SK-N-SH (cell line): ENCODE results near the gene ANO2. TPM values are rescaled to one million over a fixed set of nuclear protein-coding genes. Genes with fewer than 3 reads are reported as not detected.

Source experiments
- CTCF ChIA-PET: fragments of 300-600, 350-600 bp; formaldehyde crosslinking; extraction: SDS; loops from one replicate; lab custom pipeline; 2021; lab: Yijun Ruan, JAX
- POLR2A ChIA-PET: fragments of 350-600 bp; sonication (Branson Sonifier 250); formaldehyde crosslinking; extraction: SDS; loops from one replicate; lab custom pipeline; 2020; ENCODE audit warnings: antibody characterized with exemption, inconsistent platforms; lab: Yijun Ruan, JAX
- DNase-seq: peaks from one replicate; pipeline ENCODE4 v3.0.0; 2012
- H2AFZ ChIP-seq: fragments of 200-600 bp; sonication (generic); 2 replicates; pipeline ENCODE4 v1.8.1; 2016; ENCODE audit warnings: antibody characterized with exemption, mild to moderate bottlenecking, low read depth
- H3F3A ChIP-seq: fragments of 200-600 bp; sonication (generic); replicated peaks from 2 replicates; pipeline ENCODE3; 2016; ENCODE audit warnings: antibody characterized with exemption, mild to moderate bottlenecking; ENCODE audit not compliant: insufficient read depth
- H3K27ac ChIP-seq, 2 experiments: fragments of 200-500 bp in 1 of 2; fragments of 200-600 bp in 1 of 2; sonication (Bioruptor generic) in 1 of 2; sonication (generic), shearing (Covaris generic) in 1 of 2; 2 replicates each; pipeline versions ENCODE4 v1.5.1 to v1.6.1; 2014 to 2016; ENCODE audit warnings: low read depth in 2 of 2, inconsistent platforms in 1 of 2, low read length in 1 of 2, mild to moderate bottlenecking in 1 of 2, mixed read lengths in 1 of 2
- H3K27me3 ChIP-seq: fragments of 200-600 bp; sonication (generic), shearing (Covaris generic); 2 replicates; pipeline ENCODE4 v1.6.1; 2016; ENCODE audit warnings: mixed run types; ENCODE audit not compliant: insufficient read depth
- H3K36me3 ChIP-seq, 2 experiments: fragments of 200-500 bp in 1 of 2; fragments of 200-600 bp in 1 of 2; sonication (Bioruptor generic) in 1 of 2; sonication (generic) in 1 of 2; replicated peaks in 1 of 2; 2 replicates each; pipeline versions ENCODE3 to v1.5.1; 2014 to 2016; ENCODE audit warnings: low read length in 1 of 2, mild to moderate bottlenecking in 1 of 2; ENCODE audit not compliant: insufficient read depth in 2 of 2, control insufficient read depth in 1 of 2
- H3K4me1 ChIP-seq, 2 experiments: fragments of 200-500 bp in 1 of 2; fragments of 200-600 bp in 1 of 2; sonication (Bioruptor generic) in 1 of 2; sonication (generic), shearing (Covaris generic) in 1 of 2; 2 replicates each; pipeline versions ENCODE4 v1.5.1 to v1.6.1; 2014 to 2016; ENCODE audit warnings: low read depth in 1 of 2, low read length in 1 of 2, mixed run types in 1 of 2; ENCODE audit not compliant: insufficient read depth in 2 of 2, control insufficient read depth in 1 of 2
- H3K4me2 ChIP-seq: fragments of 200-600 bp; sonication (generic), shearing (Covaris generic); 2 replicates; pipeline ENCODE4 v1.6.1; 2017; ENCODE audit warnings: mixed run types
- H3K4me3 ChIP-seq, 2 experiments: fragments of 200-500 bp in 1 of 2; fragments of 200-600 bp in 1 of 2; sonication (Bioruptor generic) in 1 of 2; sonication (generic), shearing (Covaris generic) in 1 of 2; 2 replicates each; pipeline versions ENCODE4 v1.5.1 to v1.8.1; 2014 to 2016; ENCODE audit warnings: low read depth in 2 of 2, inconsistent platforms in 1 of 2, low read length in 1 of 2, mild to moderate bottlenecking in 1 of 2, mixed read lengths in 1 of 2, moderate library complexity in 1 of 2
- H3K79me2 ChIP-seq: fragments of 200-600 bp; sonication (generic); 2 replicates; pipeline ENCODE4 v1.8.1; 2017; ENCODE audit warnings: mild to moderate bottlenecking; ENCODE audit not compliant: insufficient read depth
- H3K9ac ChIP-seq: fragments of 200-600 bp; sonication (generic); 2 replicates; pipeline ENCODE4 v1.6.1; 2017; ENCODE audit warnings: mixed run types
- H3K9me2 ChIP-seq: fragments of 200-600 bp; sonication (generic); 2 replicates; pipeline ENCODE4 v1.6.1; 2017; ENCODE audit warnings: mixed run types
- H3K9me3 ChIP-seq: fragments of 200-600 bp; sonication (generic); 2 replicates; pipeline ENCODE4 v1.6.1; 2017; ENCODE audit warnings: mixed run types, mild to moderate bottlenecking, moderate library complexity
- H4K20me1 ChIP-seq: fragments of 200-600 bp; sonication (generic); 2 replicates; pipeline ENCODE4 v1.6.1; 2017; ENCODE audit warnings: mild to moderate bottlenecking, mixed run types; ENCODE audit not compliant: insufficient read depth
- EZH2phosphoT487 ChIP-seq: fragments of 200-600 bp; sonication (generic); IDR thresholded peaks from 2 replicates; pipeline ENCODE4 v1.6.1; 2017; ENCODE audit warnings: low read depth, mixed run types, mild to moderate bottlenecking, antibody characterized with exemption, moderate library complexity, borderline replicate concordance
- GATA2 ChIP-seq: sonication (generic); formaldehyde crosslinking; IDR thresholded peaks from 2 replicates; pipeline ENCODE4 v1.5.0; 2020; ENCODE audit warnings: mild to moderate bottlenecking, missing genetic modification reagents
- MEF2A ChIP-seq: IDR thresholded peaks from 2 replicates; pipeline ENCODE4 v1.4.0; 2012; ENCODE audit warnings: low read depth, borderline replicate concordance
- MXI1 ChIP-seq: IDR thresholded peaks from 2 replicates; pipeline ENCODE4 v1.6.1; 2012; ENCODE audit warnings: mild to moderate bottlenecking, low read depth, low read length, improper control_type of control experiment
- POLR2AphosphoS5 ChIP-seq: IDR thresholded peaks from 2 replicates; pipeline ENCODE4 v1.6.1; 2012; ENCODE audit warnings: low read depth, low read length
- RCOR1 ChIP-seq: fragments of 150-350 bp; IDR thresholded peaks from 2 replicates; pipeline ENCODE4 v1.6.1; 2017; ENCODE audit warnings: antibody characterized with exemption, low read length
- SIN3A ChIP-seq: IDR thresholded peaks from 2 replicates; pipeline ENCODE4 v1.6.1; 2012; ENCODE audit warnings: low read depth, mild to moderate bottlenecking, low read length, moderate library complexity, borderline replicate concordance
- TEAD4 ChIP-seq: IDR thresholded peaks from 2 replicates; pipeline ENCODE4 v1.4.0; 2012; ENCODE audit warnings: mild to moderate bottlenecking, borderline replicate concordance; ENCODE audit not compliant: insufficient read depth
- WGBS: methylation state at CpG from one replicate; pipeline ENCODE4 v1.1.6; 2017; ENCODE audit warnings: low lambda C conversion rate; 5-methylcytosine and 5-hydroxymethylcytosine counted together
- polyA plus RNA-seq, 3 experiments: library from polyadenylated mRNA; depleted of rRNA; stranded (reverse); fragments of >200 nt; gene quantifications; 2 replicates each; pipeline ENCODE4 v1.2.3, GENCODE V29; 2012
- TF ChIP-seq, protein P1 (sequence below): fragments of 150-350 bp; IDR thresholded peaks from 2 replicates; pipeline ENCODE4 v1.6.1; 2016; ENCODE audit warnings: mild to moderate bottlenecking, low read depth, low read length

Gene ANO2
- polyA plus RNA-seq, 1 of the 3 experiments (the other 2 are of a cell fraction), result not detected

DNA sequence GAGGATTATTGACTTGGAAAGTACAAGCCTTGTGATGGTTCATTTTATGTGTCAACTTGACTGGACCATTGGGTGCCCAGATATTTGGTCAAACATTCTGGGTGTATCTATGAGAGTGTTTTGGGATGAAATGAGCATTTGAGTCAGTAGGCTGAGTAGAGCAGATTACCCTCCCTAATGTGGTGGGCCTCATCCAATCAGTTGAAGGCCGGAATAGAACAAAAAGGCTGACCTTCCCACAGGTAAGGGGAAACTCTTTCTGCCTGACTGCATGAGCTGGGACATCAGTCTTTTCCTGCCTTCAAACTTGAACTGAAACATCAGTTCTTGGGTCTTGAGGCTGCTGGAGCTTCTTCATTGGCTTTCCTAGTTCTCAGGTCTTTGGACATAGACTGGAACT is 98.1 kb downstream of the ANO2 start:
- TF ChIP-seq, protein P1, sequence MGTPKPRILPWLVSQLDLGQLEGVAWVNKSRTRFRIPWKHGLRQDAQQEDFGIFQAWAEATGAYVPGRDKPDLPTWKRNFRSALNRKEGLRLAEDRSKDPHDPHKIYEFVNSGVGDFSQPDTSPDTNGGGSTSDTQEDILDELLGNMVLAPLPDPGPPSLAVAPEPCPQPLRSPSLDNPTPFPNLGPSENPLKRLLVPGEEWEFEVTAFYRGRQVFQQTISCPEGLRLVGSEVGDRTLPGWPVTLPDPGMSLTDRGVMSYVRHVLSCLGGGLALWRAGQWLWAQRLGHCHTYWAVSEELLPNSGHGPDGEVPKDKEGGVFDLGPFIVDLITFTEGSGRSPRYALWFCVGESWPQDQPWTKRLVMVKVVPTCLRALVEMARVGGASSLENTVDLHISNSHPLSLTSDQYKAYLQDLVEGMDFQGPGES, result no peak
- TF ChIP-seq RCOR1 (no peak), POLR2AphosphoS5 (no peak), TEAD4 (no peak), MEF2A (no peak), GATA2 (no peak), SIN3A (no peak), EZH2phosphoT487 (no peak)
- POLR2A ChIA-PET, result no interaction called here
- no peak for DNase-seq

DNA sequence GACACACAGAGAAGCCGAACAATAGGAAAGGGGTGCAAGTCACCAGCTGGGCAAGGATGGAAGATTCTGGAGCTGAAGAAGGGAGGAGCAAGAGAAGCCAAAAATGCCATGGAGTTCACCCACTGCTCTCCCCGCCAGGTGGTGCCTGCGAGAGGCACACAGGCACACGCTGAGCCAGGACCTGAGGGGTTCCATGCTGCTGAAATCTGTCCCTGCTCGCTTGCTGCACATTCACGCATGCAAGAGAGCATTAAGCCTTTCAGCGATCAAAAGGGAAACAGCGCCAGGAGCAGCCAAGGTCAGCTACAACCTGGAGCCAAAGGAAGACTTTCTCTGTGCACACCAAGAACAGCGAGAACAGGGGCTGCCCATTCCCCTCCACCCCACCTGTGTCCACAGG is 104.1 kb downstream of the ANO2 start:
- no peak for TF ChIP-seq MXI1
- TF ChIP-seq, all 33 proteins: peak for 0
- no peak overlapping the region for H2AFZ ChIP-seq
- 1% methylated on average over 5 of the region's 9 CpGs for WGBS
- H3K4me1 ChIP-seq, result no peaks in the 10 kb centered on the region
- no peaks in the 10 kb centered on the region for H3F3A ChIP-seq
- H3K27ac ChIP-seq, result no peak overlapping the region
- H3K9me3 ChIP-seq, result no peaks in the 10 kb centered on the region
- no peaks in the 10 kb centered on the region for H3K9me2 ChIP-seq
- ChIA-PET POLR2A (no interaction called here), CTCF (no interaction called here)
- H3K4me3 ChIP-seq, result no peak overlapping the region
- no peak overlapping the region for H3K4me2 ChIP-seq
- H3K27me3 ChIP-seq, result peaks cover 20% of the 10 kb centered on the region; the same call in 1 of the 2 replicates
- no peaks in the 10 kb centered on the region for H3K79me2 ChIP-seq
- DNase-seq, result no peak
- no peak overlapping the region for H3K9ac ChIP-seq
- no peaks in the 10 kb centered on the region for H3K36me3 ChIP-seq
- H4K20me1 ChIP-seq, result no peaks in the 10 kb centered on the region

More for the DNA sequence above, 98.1 kb downstream of the ANO2 start:
- Histone ChIP-seq H4K20me1 (no peaks in the 10 kb centered on the region), H3K79me2 (no peaks in the 10 kb centered on the region), H3K4me1 (no peaks in the 10 kb centered on the region), H3K9ac (no peak overlapping the region), H3K27ac (no peak overlapping the region), H3K9me2 (no peaks in the 10 kb centered on the region), H3K36me3 (no peaks in the 10 kb centered on the region), H3K4me3 (no peak overlapping the region), H3F3A (no peaks in the 10 kb centered on the region), H2AFZ (no peak overlapping the region), H3K9me3 (no peaks in the 10 kb centered on the region), H3K27me3 (no peaks in the 10 kb centered on the region; the same call in 1 of the 2 replicates), H3K4me2 (no peak overlapping the region)
- CTCF ChIA-PET, result no interaction called here
- 0% methylated on average over 1 of the region's 1 CpG for WGBS

DNA sequence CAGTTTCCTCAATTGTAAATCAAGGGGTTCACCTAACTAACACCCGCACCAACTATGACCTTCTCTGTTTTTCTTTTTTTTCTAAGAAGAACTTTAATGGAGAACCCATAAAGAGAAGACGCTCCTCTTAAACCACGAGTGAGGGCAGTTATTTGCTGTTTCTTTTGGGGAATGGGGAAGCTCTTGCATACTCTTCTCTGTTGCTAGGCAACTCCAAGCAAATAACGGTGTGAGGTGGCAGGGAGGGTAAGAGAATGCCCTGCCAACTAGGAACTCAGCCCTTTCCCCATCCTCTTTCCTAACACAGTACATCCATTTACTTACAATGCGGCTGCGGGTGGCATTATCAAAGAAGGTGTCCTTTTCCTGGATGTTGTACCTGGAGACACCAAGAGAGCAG is 114.9 kb downstream of the ANO2 start:
- H3F3A ChIP-seq, result no peaks in the 10 kb centered on the region
- no peaks in the 10 kb centered on the region for H3K36me3 ChIP-seq
- ChIA-PET POLR2A (no interaction called here), CTCF (no interaction called here)
- H4K20me1 ChIP-seq, result no peaks in the 10 kb centered on the region
- H3K4me3 ChIP-seq, result no peak overlapping the region
- no peak for TF ChIP-seq MXI1
- no peak for TF ChIP-seq MEF2A
- no peak for DNase-seq
- H3K4me2 ChIP-seq, result no peak overlapping the region
- no peak overlapping the region for H3K27ac ChIP-seq
- no peaks in the 10 kb centered on the region for H3K9me3 ChIP-seq
- no peak overlapping the region for H3K9ac ChIP-seq
- no peaks in the 10 kb centered on the region for H3K4me1 ChIP-seq
- no peak overlapping the region for H2AFZ ChIP-seq
- no peaks in the 10 kb centered on the region for H3K79me2 ChIP-seq
- WGBS, result 23% methylated on average over 6 of the region's 6 CpGs
- H3K9me2 ChIP-seq, result no peaks in the 10 kb centered on the region
- peaks cover 34% of the 10 kb centered on the region for H3K27me3 ChIP-seq
